ENCODE results near the gene C1QTNF2. TPM values are rescaled to one million over a fixed set of nuclear protein-coding genes. Genes with fewer than 3 reads are reported as not detected.

The C1QTNF2 gene
- polyA plus RNA-seq, 1 experiment: 1.1 TPM

DNA sequence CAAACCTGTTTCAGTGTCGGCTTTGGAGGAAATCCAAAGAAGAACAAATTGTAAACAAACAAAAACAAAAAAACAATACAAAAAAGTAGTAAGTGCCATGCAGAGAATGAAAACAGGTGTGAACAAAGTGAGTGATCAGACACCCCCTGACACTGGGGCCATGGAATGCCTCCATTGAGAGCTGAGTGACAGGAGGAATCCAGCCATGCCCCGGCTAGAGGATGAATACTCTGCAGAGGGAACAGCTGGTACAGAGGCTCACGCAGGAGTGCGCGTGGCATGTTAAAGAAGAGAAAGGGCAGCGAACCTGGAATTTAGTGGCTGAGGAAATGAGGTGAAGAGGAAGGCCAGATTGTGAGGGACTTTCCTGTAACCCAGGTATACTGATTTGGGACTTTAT, 42.6 kb downstream of the C1QTNF2 start:
- TF ChIP-seq, protein P1, sequence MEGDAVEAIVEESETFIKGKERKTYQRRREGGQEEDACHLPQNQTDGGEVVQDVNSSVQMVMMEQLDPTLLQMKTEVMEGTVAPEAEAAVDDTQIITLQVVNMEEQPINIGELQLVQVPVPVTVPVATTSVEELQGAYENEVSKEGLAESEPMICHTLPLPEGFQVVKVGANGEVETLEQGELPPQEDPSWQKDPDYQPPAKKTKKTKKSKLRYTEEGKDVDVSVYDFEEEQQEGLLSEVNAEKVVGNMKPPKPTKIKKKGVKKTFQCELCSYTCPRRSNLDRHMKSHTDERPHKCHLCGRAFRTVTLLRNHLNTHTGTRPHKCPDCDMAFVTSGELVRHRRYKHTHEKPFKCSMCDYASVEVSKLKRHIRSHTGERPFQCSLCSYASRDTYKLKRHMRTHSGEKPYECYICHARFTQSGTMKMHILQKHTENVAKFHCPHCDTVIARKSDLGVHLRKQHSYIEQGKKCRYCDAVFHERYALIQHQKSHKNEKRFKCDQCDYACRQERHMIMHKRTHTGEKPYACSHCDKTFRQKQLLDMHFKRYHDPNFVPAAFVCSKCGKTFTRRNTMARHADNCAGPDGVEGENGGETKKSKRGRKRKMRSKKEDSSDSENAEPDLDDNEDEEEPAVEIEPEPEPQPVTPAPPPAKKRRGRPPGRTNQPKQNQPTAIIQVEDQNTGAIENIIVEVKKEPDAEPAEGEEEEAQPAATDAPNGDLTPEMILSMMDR (IDR thresholded peaks at IDR 0.05; ENCODE audit: low read depth, low read length): no peak
- POLR2A ChIA-PET: no interaction called here
- Histone ChIP-seq H3K27ac (ENCODE audit: low read depth, low read length) (no peak overlapping the region), H3K27me3 (ENCODE audit: control insufficient read depth, insufficient read depth, low read length) (peaks cover 12% of the 10 kb centered on the region), H3K9me3 (ENCODE audit: control insufficient read depth, insufficient read depth, low read length) (no peaks in the 10 kb centered on the region), H3K4me3 (ENCODE audit: low read depth, low read length) (no peak overlapping the region)
- no peak for DNase-seq (ENCODE audit: low read depth, low spot score)
- CTCF ChIA-PET: interaction anchor here (0.8 to 1.8 kb wide), 2 partner anchors 16 to 306 kb away, joined by 6 to 7 read pairs; no protein-coding TSS in a partner anchor

DNA sequence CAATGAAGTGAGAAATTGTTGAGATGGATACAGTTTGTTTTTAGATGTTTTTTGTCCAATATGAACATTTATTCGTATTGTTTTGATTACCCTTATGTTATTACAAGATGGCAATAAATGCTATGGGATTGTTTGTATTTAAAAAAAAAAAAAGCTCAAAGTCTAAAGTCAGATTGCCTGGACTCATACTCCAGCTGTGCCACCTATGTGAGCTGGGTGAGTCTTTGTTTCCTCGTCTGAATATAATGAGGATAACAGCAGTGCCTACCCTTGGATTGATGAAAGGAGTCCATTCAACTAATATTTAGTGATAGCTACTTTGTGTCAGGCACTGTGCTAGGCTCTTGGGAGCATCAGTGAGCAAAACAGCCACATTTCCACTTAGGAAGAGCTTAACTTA, 43.4 kb downstream of the C1QTNF2 start:
- no peak for DNase-seq (ENCODE audit: low read depth, low spot score)
- TF ChIP-seq, protein P1 (IDR thresholded peaks at IDR 0.05; ENCODE audit: low read depth, low read length): no peak
- ChIA-PET POLR2A (no interaction called here), CTCF (interaction anchor here (0.8 to 1.8 kb wide), 2 partner anchors 17 to 305 kb away, joined by 6 to 7 read pairs; no protein-coding TSS in a partner anchor)
- Histone ChIP-seq H3K27ac (ENCODE audit: low read depth, low read length) (no peak overlapping the region), H3K9me3 (ENCODE audit: control insufficient read depth, insufficient read depth, low read length) (no peaks in the 10 kb centered on the region), H3K27me3 (ENCODE audit: control insufficient read depth, insufficient read depth, low read length) (peaks cover 12% of the 10 kb centered on the region), H3K4me3 (ENCODE audit: low read depth, low read length) (no peak overlapping the region)

DNA sequence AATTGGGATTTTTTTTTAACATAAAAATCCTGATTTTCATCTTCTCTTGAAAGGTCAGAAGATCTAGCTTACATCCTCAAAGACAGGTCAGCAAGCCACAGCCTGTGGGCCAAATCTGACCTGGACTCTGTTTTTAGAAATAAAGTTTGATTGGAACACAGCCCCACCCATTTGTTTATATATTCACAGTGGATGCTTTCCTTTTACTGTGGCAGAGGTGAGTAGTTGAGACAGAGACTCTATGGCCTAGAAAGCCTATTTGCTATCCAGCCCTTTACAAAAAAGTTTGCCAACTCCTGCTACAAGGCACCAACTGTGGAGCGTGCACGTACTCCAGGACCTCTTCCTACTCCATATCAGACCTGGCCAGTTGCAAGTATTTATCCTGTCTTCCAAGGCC, 44.7 kb downstream of the C1QTNF2 start:
- DNase-seq (ENCODE audit: low read depth, low spot score): no peak
- CTCF ChIA-PET: interaction anchor here (0.6 to 1.4 kb wide), 2 partner anchors 23 to 304 kb away, joined by 3 read pairs; no protein-coding TSS in a partner anchor
- no peak overlapping the region for H3K4me3 ChIP-seq (ENCODE audit: low read depth, low read length)
- H3K27me3 ChIP-seq (ENCODE audit: control insufficient read depth, insufficient read depth, low read length): peaks cover 12% of the 10 kb centered on the region
- no peak overlapping the region for H3K27ac ChIP-seq (ENCODE audit: low read depth, low read length)
- no peaks in the 10 kb centered on the region for H3K9me3 ChIP-seq (ENCODE audit: control insufficient read depth, insufficient read depth, low read length)
- POLR2A ChIA-PET: no interaction called here
- TF ChIP-seq, protein P1 (IDR thresholded peaks at IDR 0.05; ENCODE audit: low read depth, low read length): no peak

DNA sequence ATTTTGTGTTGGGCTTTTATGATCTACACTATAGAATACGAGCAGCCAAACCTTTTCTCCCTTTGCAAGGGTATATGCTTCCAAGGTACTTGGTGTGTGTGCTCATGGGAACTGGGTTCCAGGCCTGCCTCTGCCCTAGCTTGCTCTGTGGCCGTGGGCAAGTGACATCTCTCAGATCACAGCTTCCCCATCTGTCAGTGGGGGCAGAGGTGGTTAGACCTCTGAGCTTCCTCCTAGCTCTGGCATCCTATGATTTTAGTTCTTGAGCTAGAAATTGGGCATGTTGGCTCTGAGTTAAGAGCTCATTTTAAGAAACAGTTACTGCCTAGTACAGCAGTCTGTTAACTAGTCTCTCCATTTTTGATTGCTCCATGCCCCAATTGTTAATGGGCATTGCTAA, 45.5 kb downstream of the C1QTNF2 start:
- H3K27me3 ChIP-seq (ENCODE audit: control insufficient read depth, insufficient read depth, low read length): peaks cover 11% of the 10 kb centered on the region
- H3K27ac ChIP-seq (ENCODE audit: low read depth, low read length): no peak overlapping the region
- TF ChIP-seq, protein P1 (IDR thresholded peaks at IDR 0.05; ENCODE audit: low read depth, low read length): no peak
- no peak overlapping the region for H3K4me3 ChIP-seq (ENCODE audit: low read depth, low read length)
- H3K9me3 ChIP-seq (ENCODE audit: control insufficient read depth, insufficient read depth, low read length): no peaks in the 10 kb centered on the region
- ChIA-PET CTCF (interaction anchor here (1.4 kb wide), 1 partner anchor 303 kb away, joined by 3 read pairs; no protein-coding TSS in a partner anchor), POLR2A (interaction anchor here (0.7 kb wide), 1 partner anchor 18 kb away, joined by 3 read pairs; no protein-coding TSS in a partner anchor)
- no peak for DNase-seq (ENCODE audit: low read depth, low spot score)

DNA sequence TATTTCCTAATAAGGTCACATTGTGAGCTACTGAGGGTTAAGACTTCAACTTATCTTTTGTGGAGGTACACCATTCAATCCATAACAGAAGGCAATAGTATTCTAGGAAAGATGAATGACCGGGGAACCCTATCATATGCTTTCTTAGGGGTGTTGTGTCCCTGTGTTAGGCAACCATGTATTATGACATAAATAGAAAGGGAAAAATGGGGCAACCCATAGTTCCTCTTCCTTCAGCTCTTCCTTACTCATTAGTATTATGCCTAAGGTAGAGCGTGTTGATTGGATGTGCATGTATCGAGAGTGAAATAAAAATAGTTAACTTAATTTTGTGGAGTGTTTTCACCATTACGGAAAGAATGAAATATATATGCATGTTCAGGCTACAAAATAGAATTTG, 52.0 kb downstream of the C1QTNF2 start:
- Histone ChIP-seq H3K9me3 (ENCODE audit: control insufficient read depth, insufficient read depth, low read length) (no peaks in the 10 kb centered on the region), H3K27me3 (ENCODE audit: control insufficient read depth, insufficient read depth, low read length) (peaks cover 2% of the 10 kb centered on the region), H3K4me3 (ENCODE audit: low read depth, low read length) (no peak overlapping the region), H3K27ac (ENCODE audit: low read depth, low read length) (no peak overlapping the region)
- TF ChIP-seq, protein P1 (IDR thresholded peaks at IDR 0.05; ENCODE audit: low read depth, low read length): no peak
- ChIA-PET CTCF (interaction anchor here (0.6 kb wide), 1 partner anchor 29 kb away, joined by 4 read pairs; no protein-coding TSS in a partner anchor), POLR2A (no interaction called here)
- no peak for DNase-seq (ENCODE audit: low read depth, low spot score)
